Tibial nerve (tissue), 4 donors: ENCODE measurements around the gene MDP1.

Source experiments
- EP300 ChIP-seq, 2 donors: sonication (generic); formaldehyde crosslinking; IDR thresholded peaks; one replicate each; pipeline ENCODE4 v1.6.1; 2017; ENCODE audit warnings: antibody characterized with exemption in 2 of 2, mild to moderate bottlenecking in 1 of 2
- POLR2A ChIP-seq, 2 donors: fragments of 450-650 bp; IDR thresholded peaks; one replicate each; pipeline ENCODE4 v1.6.1; 2017; ENCODE audit warnings: antibody characterized with exemption in 2 of 2, mild to moderate bottlenecking in 2 of 2, moderate library complexity in 2 of 2
- TF ChIP-seq, protein P1 (sequence below), 5 experiments: fragments of 200-600 bp in 3 of 5; fragments of 450-650 bp in 2 of 5; sonication (generic) in 3 of 5; IDR thresholded peaks; one replicate each; pipeline ENCODE4 v1.5.1; 2016 to 2019; ENCODE audit warnings: antibody characterized with exemption in 5 of 5, mild to moderate bottlenecking in 3 of 5, moderate library complexity in 2 of 5

DNA sequence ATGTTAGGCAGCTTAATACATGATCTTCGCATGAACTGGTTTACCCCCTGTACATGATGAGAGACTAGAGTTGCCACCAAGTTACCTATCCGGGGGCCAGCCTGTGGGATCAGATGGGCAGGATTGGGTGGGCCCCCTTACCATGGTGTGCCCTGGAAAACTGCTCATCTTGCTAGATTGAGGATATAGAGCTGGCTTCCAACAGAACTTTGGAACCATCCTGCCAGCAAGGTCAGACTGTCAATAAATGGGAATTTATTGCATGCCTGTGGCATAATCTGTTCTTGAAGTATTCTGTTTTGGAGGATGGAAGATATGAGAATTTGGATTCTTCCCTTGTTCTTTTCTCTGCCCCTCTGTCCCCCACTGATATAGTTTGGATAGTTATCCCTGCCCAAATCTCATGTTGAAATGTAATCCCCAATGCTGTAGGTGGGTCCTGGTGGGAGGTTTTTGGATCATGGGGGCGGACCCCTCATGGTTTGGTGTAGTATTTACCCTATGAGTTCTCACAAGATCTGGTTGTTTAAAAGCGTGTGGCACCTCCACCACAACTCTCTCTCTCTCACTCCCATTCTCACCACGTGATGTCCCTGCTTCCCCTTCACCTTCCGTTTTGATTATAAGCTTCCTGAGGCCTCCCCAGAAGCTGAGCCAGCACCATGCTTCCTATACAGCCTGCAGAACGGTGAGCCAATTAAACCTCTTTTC, 16.9 kb downstream of the MDP1 start:
- TF ChIP-seq, protein P1, sequence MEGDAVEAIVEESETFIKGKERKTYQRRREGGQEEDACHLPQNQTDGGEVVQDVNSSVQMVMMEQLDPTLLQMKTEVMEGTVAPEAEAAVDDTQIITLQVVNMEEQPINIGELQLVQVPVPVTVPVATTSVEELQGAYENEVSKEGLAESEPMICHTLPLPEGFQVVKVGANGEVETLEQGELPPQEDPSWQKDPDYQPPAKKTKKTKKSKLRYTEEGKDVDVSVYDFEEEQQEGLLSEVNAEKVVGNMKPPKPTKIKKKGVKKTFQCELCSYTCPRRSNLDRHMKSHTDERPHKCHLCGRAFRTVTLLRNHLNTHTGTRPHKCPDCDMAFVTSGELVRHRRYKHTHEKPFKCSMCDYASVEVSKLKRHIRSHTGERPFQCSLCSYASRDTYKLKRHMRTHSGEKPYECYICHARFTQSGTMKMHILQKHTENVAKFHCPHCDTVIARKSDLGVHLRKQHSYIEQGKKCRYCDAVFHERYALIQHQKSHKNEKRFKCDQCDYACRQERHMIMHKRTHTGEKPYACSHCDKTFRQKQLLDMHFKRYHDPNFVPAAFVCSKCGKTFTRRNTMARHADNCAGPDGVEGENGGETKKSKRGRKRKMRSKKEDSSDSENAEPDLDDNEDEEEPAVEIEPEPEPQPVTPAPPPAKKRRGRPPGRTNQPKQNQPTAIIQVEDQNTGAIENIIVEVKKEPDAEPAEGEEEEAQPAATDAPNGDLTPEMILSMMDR (IDR thresholded peaks at IDR 0.05) = no peak
- no peak for TF ChIP-seq POLR2A (IDR thresholded peaks at IDR 0.05)
- TF ChIP-seq EP300 (IDR thresholded peaks at IDR 0.05) = no peak
